HG02588 (cell line): ENCODE data around the gene BAG5.
"Not testable (repeated sequence)": the region's sequence is repeated elsewhere in the genome, so short reads cannot be mapped to it uniquely, and the experiment has no call there.

Experiments
- ATAC-seq: cut with Tn5 transposase; IDR thresholded peaks from one replicate; pipeline ENCODE4 v1.9.1; 2021; ENCODE audit warnings: mild to moderate bottlenecking, moderate library complexity; ENCODE audit not compliant: unreplicated experiment

The BAG5 gene

GRCh38 chr14:103535081-103535890 is 27.2 kb downstream of the BAG5 start:
- ATAC-seq, result no peak

- no peak for ATAC-seq
Observed at GRCh38 chr14:103534576-103535061, 27.8 kb downstream of the BAG5 start.

- ATAC-seq, result no peak
Observed at GRCh38 chr14:103533999-103534575, 28.4 kb downstream of the BAG5 start.

- ATAC-seq, result no peak
Observed at GRCh38 chr14:103533137-103533998, 29.1 kb downstream of the BAG5 start.

DNA sequence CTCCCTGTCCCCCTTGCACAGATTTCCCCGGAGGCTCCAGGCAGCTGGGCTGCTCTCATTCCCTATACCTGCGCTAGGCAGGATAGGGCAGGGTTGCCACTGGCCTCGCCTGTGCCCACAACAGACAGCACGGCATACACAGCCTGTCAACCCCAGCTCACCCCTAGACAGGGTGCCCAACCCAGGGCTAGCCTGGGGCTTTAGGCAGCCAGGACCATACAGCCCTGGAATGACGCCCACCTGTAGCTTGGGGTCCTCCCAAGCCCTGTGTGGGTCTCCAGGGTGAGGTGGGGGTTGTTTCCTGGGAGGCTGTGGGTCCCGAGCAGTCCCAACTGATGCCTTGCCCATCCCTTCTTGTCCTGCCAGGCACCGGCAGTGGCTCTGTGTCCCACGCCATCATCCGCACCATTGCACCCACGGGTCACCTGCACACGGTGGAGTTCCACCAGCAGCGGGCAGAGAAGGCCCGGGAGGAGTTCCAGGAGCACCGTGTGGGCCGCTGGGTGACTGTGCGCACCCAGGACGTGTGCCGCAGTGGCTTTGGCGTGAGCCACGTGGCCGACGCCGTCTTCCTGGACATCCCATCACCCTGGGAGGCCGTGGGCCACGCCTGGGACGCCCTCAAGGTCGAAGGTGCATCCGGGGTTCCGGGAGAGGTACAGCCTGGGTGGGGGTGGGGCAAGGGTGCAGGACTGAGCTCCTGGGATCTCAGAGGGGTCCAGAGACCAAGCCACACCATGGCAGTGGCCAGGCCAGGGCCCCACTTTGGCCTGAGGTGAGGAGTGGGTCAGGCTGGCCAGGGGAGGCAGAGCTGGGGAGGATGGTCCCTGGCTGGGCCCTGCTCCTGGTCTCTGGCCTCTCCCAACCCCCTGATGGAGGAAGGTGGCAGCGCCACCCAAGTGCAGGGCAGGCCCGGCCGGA is 30.0 kb downstream of the BAG5 start:
- no peak for ATAC-seq

GRCh38 chr14:103531421-103532215 is 30.8 kb downstream of the BAG5 start:
- ATAC-seq, result no peak

- no peak for ATAC-seq
Observed at GRCh38 chr14:103530831-103531230, 31.6 kb downstream of the BAG5 start.

- no peak for ATAC-seq
Observed at GRCh38 chr14:103530390-103530789, 32.1 kb downstream of the BAG5 start.

DNA sequence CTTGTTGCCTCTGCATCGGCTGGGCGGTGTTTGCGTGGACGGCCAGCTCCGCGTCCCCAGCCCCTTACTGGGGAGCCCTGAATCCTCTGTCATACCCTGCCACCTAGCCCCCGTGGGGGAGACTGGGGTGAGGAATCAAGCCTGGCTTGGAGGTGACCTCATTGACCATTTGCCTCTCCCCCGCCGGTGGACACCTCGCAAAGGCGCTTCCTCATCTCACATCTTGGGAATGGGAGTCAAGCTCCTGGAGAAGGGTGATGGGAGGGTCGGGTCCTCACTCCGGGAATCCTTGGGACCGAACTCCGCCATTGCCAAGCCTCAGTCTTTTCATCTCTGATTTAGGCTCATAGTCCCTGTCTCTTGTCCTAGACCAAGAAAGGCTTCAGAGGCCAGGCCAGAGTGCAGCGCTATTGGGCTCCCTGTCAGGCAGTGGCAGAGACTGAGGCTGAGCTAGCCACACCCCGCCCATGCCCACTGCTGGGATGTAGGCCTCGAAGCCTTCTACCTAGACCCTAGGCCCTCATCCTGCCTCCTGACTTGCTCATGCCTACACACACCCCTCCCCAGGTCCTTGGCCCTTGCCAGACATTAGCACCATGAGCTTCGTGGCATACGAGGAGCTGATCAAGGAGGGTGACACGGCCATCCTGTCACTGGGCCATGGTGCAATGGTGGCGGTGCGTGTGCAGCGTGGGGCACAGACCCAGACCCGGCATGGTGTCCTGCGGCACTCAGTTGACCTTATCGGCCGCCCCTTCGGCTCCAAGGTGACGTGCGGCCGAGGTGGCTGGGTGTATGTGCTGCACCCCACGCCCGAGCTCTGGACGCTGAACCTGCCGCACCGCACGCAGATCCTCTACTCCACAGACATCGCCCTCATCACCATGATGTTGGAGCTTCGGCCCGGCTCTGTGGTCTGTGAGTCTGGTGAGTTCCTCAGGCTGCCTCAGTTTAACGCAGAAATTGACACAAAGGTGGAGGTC is 32.8 kb downstream of the BAG5 start:
- no peak for ATAC-seq

- peak; percentile 45 for ATAC-seq
Observed at GRCh38 chr14:103528587-103529382, 33.7 kb downstream of the BAG5 start, which contains the start of gene TRMT61A. Gene TRMT61A, plus strand, starts transcription at chr14:103529196. Its CDS starts 783 bp downstream, at chr14:103529979.

GRCh38 chr14:103528146-103528586 is 34.3 kb downstream of the BAG5 start:
- ATAC-seq, result no peak

GRCh38 chr14:103527408-103528145 is 34.9 kb downstream of the BAG5 start:
- peak; percentile 46 for ATAC-seq

GRCh38 chr14:103526914-103527248 is 35.6 kb downstream of the BAG5 start:
- no peak for ATAC-seq

- ATAC-seq, result no peak
Observed at GRCh38 chr14:103526247-103526913, 36.1 kb downstream of the BAG5 start.

- ATAC-seq, result not testable (repeated sequence)
Observed at GRCh38 chr14:103525430-103526246, 36.8 kb downstream of the BAG5 start.
